PC-3 (cell line): ENCODE measurements around the gene FBXL5. TPM values are rescaled to one million over a fixed set of nuclear protein-coding genes. Genes with fewer than 3 reads are reported as not detected.

Source experiments
- ATAC-seq: fragments of 200-7000 bp; cut with Tn5 transposase; 2 replicates; pipeline ENCODE4 v1.9.1; 2020; ENCODE audit warnings: mild to moderate bottlenecking, moderate library complexity
- BruUV-seq: library from RNA; stranded (reverse); fragments of 400-500 nt; replicated peaks from 2 replicates; lab custom pipeline; 2021; lab: Mats Ljungman, UMichigan
- CTCF ChIA-PET: fragments of 300-600 bp; sonication (Branson Sonifier 250); formaldehyde crosslinking; loops from one replicate; lab custom pipeline; 2022; ENCODE audit warnings: antibody characterized with exemption; lab: Charles Lee
- POLR2A ChIA-PET: fragments of 300-600 bp; sonication (Branson Sonifier 250); formaldehyde crosslinking; loops from one replicate; lab custom pipeline; 2022; ENCODE audit warnings: antibody characterized with exemption; ENCODE audit not compliant: unreplicated experiment; lab: Charles Lee
- DNase-seq: peaks from one replicate; pipeline ENCODE4 v3.0.0-alpha.2; 2015
- H2AFZ ChIP-seq: fragments of 300-600 bp; sonication (generic); 2 replicates; pipeline ENCODE4 v1.6.0; 2016; ENCODE audit warnings: antibody characterized with exemption, low read length
- H3F3A ChIP-seq: fragments of 300-600 bp; sonication (generic); one replicate; pipeline ENCODE4 v1.6.0; 2017; ENCODE audit warnings: antibody characterized with exemption, low read length, control low read depth, mild to moderate bottlenecking; ENCODE audit not compliant: unreplicated experiment
- H3K27ac ChIP-seq: fragments of 300-600 bp; sonication (generic); 2 replicates; pipeline ENCODE4 v1.5.1; 2016; ENCODE audit warnings: mild to moderate bottlenecking, low read length
- H3K27me3 ChIP-seq: fragments of 300-600 bp; sonication (generic); 2 replicates; pipeline ENCODE4 v1.6.1; 2016; ENCODE audit warnings: low read length, mixed read lengths
- H3K36me3 ChIP-seq: fragments of 300-600 bp; sonication (generic); 2 replicates; pipeline ENCODE4 v1.6.1; 2016; ENCODE audit warnings: low read depth, mixed run types, low read length, mixed read lengths
- H3K4me1 ChIP-seq: fragments of 300-600 bp; sonication (generic); 2 replicates; pipeline ENCODE4 v1.5.1; 2016; ENCODE audit warnings: low read length; ENCODE audit not compliant: insufficient read depth
- H3K4me2 ChIP-seq: fragments of 300-600 bp; sonication (generic); 2 replicates; pipeline ENCODE4 v1.6.0; 2016; ENCODE audit warnings: low read length
- H3K4me3 ChIP-seq: fragments of 300-600 bp; sonication (generic); 2 replicates; pipeline ENCODE4 v1.5.1; 2016; ENCODE audit warnings: mild to moderate bottlenecking, low read length, mixed read lengths
- H3K79me2 ChIP-seq: fragments of 300-600 bp; sonication (generic); 2 replicates; pipeline ENCODE4 v1.6.1; 2017; ENCODE audit warnings: low read length, mixed read lengths
- H3K9ac ChIP-seq: fragments of 300-600 bp; sonication (generic); 2 replicates; pipeline ENCODE4 v1.6.0; 2016; ENCODE audit warnings: mild to moderate bottlenecking, low read length
- H3K9me2 ChIP-seq: fragments of 300-600 bp; sonication (generic); replicated peaks from 2 replicates; pipeline ENCODE4 v1.6.1; 2016; ENCODE audit warnings: mixed run types, low read length, mixed read lengths
- H3K9me3 ChIP-seq: fragments of 300-600 bp; sonication (generic); 2 replicates; pipeline ENCODE4 v1.6.1; 2016; ENCODE audit warnings: low read length, mixed read lengths
- H4K20me1 ChIP-seq: fragments of 300-600 bp; sonication (generic); 2 replicates; pipeline ENCODE4 v1.6.1; 2016; ENCODE audit warnings: low read length, mixed read lengths
- EZH2 ChIP-seq: fragments of 300-600 bp; sonication (generic); IDR thresholded peaks from one replicate; pipeline ENCODE4 v1.6.1; 2017; ENCODE audit warnings: antibody characterized with exemption, mild to moderate bottlenecking, low read length; ENCODE audit not compliant: unreplicated experiment
- EZH2phosphoT487 ChIP-seq: fragments of 300-600 bp; sonication (generic); IDR thresholded peaks from 2 replicates; pipeline ENCODE4 v1.6.1; 2018; ENCODE audit warnings: mild to moderate bottlenecking, antibody characterized with exemption, low read length, borderline replicate concordance
- intact Hi-C: fragments of 100-400 bp; cut with micrococcal nuclease; formaldehyde crosslinking; loops from 2 replicates; pipeline ENCODE4 v1.9.0; 2023
- total RNA-seq: library from RNA; depleted of rRNA; stranded (reverse); fragments of >200 nt; gene quantifications from 2 replicates; pipeline ENCODE4 v1.2.3, GENCODE V29; 2014
- TF ChIP-seq, protein P1 (sequence below): fragments of 300-600 bp; sonication (generic); conservative IDR thresholded peaks from 2 replicates; pipeline ENCODE4 v1.5.1; 2017; ENCODE audit warnings: antibody characterized with exemption, low read depth, mild to moderate bottlenecking, low read length

The FBXL5 gene
- total RNA-seq, 1 experiment from 2014 or later, result 42.4 TPM

- Histone ChIP-seq H3K36me3 (no peaks in the 10 kb centered on the region), H3K9me3 (no peaks in the 10 kb centered on the region), H3K4me3 (no peak overlapping the region), H3K27me3 (no peaks in the 10 kb centered on the region), H3K79me2 (peaks cover 89% of the 10 kb centered on the region), H4K20me1 (no peaks in the 10 kb centered on the region), H3K9me2 (no peaks in the 10 kb centered on the region), H3K27ac (no peak overlapping the region), H3K9ac (no peak overlapping the region), H3K4me2 (peak overlapping the region; percentile 38; the same call in 1 of the 2 replicates), H3F3A (no peaks in the 10 kb centered on the region), H3K4me1 (peaks cover 28% of the 10 kb centered on the region), H2AFZ (no peak overlapping the region)
- ChIA-PET POLR2A (no interaction called here), CTCF (interaction anchor here (0.6 kb wide), 1 partner anchor 171 kb away, joined by 4 read pairs; no protein-coding TSS in a partner anchor)
- DNase-seq, result peak; percentile 62
- intact Hi-C loops, result loop anchor here (2.0 kb wide), 1 partner anchor 171 kb away; no protein-coding TSS in a partner anchor
- no TSS peak for BruUV-seq
- ATAC-seq, result peak; percentile 20
- TF ChIP-seq EZH2phosphoT487 (no peak), EZH2 (no peak)
- TF ChIP-seq, protein P1, sequence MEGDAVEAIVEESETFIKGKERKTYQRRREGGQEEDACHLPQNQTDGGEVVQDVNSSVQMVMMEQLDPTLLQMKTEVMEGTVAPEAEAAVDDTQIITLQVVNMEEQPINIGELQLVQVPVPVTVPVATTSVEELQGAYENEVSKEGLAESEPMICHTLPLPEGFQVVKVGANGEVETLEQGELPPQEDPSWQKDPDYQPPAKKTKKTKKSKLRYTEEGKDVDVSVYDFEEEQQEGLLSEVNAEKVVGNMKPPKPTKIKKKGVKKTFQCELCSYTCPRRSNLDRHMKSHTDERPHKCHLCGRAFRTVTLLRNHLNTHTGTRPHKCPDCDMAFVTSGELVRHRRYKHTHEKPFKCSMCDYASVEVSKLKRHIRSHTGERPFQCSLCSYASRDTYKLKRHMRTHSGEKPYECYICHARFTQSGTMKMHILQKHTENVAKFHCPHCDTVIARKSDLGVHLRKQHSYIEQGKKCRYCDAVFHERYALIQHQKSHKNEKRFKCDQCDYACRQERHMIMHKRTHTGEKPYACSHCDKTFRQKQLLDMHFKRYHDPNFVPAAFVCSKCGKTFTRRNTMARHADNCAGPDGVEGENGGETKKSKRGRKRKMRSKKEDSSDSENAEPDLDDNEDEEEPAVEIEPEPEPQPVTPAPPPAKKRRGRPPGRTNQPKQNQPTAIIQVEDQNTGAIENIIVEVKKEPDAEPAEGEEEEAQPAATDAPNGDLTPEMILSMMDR, result peak; percentile 77
Measured at GRCh38 chr4:15649914-15650545, 5.1 kb downstream of the FBXL5 start.

- Histone ChIP-seq H3F3A (no peaks in the 10 kb centered on the region), H2AFZ (no peak overlapping the region), H3K9ac (no peak overlapping the region), H3K9me3 (no peaks in the 10 kb centered on the region), H3K4me3 (no peak overlapping the region), H3K36me3 (no peaks in the 10 kb centered on the region; the same call in 1 of the 2 replicates), H3K4me2 (no peak overlapping the region), H4K20me1 (no peaks in the 10 kb centered on the region), H3K9me2 (no peaks in the 10 kb centered on the region), H3K4me1 (peaks cover 28% of the 10 kb centered on the region), H3K27me3 (no peaks in the 10 kb centered on the region), H3K27ac (no peak overlapping the region), H3K79me2 (peaks cover 89% of the 10 kb centered on the region)
- no peak for ATAC-seq
- ChIA-PET CTCF (no interaction called here), POLR2A (no interaction called here)
- TF ChIP-seq EZH2 (no peak), EZH2phosphoT487 (no peak)
- TF ChIP-seq, protein P1, result no peak
- BruUV-seq, result no TSS peak
- no peak for DNase-seq
- intact Hi-C loops, result no loop called here
Measured at GRCh38 chr4:15648600-15648999, 6.6 kb downstream of the FBXL5 start.

DNA sequence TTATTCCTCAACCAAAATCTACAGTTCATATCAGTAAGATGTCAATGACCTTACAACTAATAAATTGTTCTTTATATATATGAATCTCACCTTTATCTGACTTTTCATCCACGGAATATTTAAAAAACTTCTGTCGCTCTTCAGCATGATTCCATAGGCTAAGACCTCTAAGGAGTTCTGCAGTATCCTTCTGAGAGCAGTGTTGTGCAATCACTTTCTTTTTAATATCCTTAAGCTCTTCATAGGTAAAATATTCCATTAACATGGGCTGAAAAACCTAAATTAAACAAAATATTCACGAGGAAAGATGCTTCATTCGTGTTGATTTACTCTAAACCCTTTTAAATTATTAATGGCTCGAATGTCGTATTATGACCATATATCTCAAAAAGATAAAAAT is 16.7 kb downstream of the FBXL5 start:
- H3K79me2 ChIP-seq, result no peaks in the 10 kb centered on the region
- intact Hi-C loops, result no loop called here
- DNase-seq (no peak), ATAC-seq (no peak)
- no peaks in the 10 kb centered on the region for H3K27me3 ChIP-seq
- H3F3A ChIP-seq, result no peaks in the 10 kb centered on the region
- peaks cover 3% of the 10 kb centered on the region; the same call in 1 of the 2 replicates for H3K36me3 ChIP-seq
- peaks cover 13% of the 10 kb centered on the region; the same call in 1 of the 2 replicates for H3K4me1 ChIP-seq
- no peaks in the 10 kb centered on the region for H3K9me2 ChIP-seq
- no peak overlapping the region for H3K4me3 ChIP-seq
- no peaks in the 10 kb centered on the region for H3K9me3 ChIP-seq
- H3K9ac ChIP-seq, result no peak overlapping the region
- CTCF ChIA-PET, result no interaction called here
- TF ChIP-seq, protein P1, result no peak
- TF ChIP-seq EZH2phosphoT487, result no peak
- TF ChIP-seq EZH2, result no peak
- no peak overlapping the region for H3K4me2 ChIP-seq
- H4K20me1 ChIP-seq, result no peaks in the 10 kb centered on the region
- POLR2A ChIA-PET, result no interaction called here
- no peak overlapping the region for H3K27ac ChIP-seq
- no peak overlapping the region for H2AFZ ChIP-seq
- no TSS peak for BruUV-seq
